PC-3 (cell line): ENCODE measurements around the gene PFKL.

Experiments
- EZH2 ChIP-seq: fragments of 300-600 bp; sonication (generic); IDR thresholded peaks from one replicate; pipeline ENCODE4 v1.6.1; 2017; ENCODE audit warnings: antibody characterized with exemption, mild to moderate bottlenecking, low read length; ENCODE audit not compliant: unreplicated experiment
- EZH2phosphoT487 ChIP-seq: fragments of 300-600 bp; sonication (generic); IDR thresholded peaks from 2 replicates; pipeline ENCODE4 v1.6.1; 2018; ENCODE audit warnings: mild to moderate bottlenecking, antibody characterized with exemption, low read length, borderline replicate concordance
- TF ChIP-seq, protein P1 (sequence below): fragments of 300-600 bp; sonication (generic); conservative IDR thresholded peaks from 2 replicates; pipeline ENCODE4 v1.5.1; 2017; ENCODE audit warnings: antibody characterized with exemption, low read depth, mild to moderate bottlenecking, low read length

DNA sequence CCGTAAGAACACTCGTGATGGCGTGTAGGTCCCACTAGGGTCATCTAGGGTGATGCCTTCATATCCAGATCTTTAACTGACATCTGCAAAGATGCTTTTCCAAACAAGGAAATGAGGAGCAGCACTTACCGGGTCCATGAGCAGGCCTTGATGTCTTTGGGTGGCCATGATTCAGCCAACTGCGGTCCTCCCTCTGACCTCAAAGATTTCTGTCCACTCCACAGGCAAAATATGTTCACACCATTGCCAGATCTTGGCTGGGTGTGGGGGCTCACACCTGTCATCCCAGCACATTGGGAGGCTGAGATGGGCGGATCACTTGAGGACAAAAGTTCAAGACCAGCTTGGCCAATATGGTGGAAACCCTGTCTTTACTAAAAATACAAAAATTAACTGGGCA is 71.7 kb downstream of the PFKL start:
- TF ChIP-seq, protein P1, sequence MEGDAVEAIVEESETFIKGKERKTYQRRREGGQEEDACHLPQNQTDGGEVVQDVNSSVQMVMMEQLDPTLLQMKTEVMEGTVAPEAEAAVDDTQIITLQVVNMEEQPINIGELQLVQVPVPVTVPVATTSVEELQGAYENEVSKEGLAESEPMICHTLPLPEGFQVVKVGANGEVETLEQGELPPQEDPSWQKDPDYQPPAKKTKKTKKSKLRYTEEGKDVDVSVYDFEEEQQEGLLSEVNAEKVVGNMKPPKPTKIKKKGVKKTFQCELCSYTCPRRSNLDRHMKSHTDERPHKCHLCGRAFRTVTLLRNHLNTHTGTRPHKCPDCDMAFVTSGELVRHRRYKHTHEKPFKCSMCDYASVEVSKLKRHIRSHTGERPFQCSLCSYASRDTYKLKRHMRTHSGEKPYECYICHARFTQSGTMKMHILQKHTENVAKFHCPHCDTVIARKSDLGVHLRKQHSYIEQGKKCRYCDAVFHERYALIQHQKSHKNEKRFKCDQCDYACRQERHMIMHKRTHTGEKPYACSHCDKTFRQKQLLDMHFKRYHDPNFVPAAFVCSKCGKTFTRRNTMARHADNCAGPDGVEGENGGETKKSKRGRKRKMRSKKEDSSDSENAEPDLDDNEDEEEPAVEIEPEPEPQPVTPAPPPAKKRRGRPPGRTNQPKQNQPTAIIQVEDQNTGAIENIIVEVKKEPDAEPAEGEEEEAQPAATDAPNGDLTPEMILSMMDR, result no peak
- TF ChIP-seq EZH2, result no peak
- no peak for TF ChIP-seq EZH2phosphoT487
